Neural progenitor cell (in vitro differentiated cells): ENCODE measurements around the gene FRS3. TPM values are rescaled to one million over a fixed set of nuclear protein-coding genes. Genes with fewer than 3 reads are reported as not detected.

Experiments
- DNase-seq: peaks from one replicate; pipeline ENCODE4 v3.0.0-alpha.2; 2016; ENCODE audit warnings: low spot score
- H2AFZ ChIP-seq: fragments of 200-600 bp; sonication (generic); replicated peaks from 2 replicates; pipeline ENCODE4 v1.6.1; 2016; ENCODE audit warnings: antibody characterized with exemption
- H3F3A ChIP-seq: fragments of 200-600 bp; sonication (generic); 2 replicates; pipeline ENCODE4 v1.6.1; 2016; ENCODE audit warnings: antibody characterized with exemption, low read depth
- H3K27ac ChIP-seq: fragments of 200-600 bp; sonication (generic); 2 replicates; pipeline ENCODE4 v1.5.1; 2016; ENCODE audit warnings: mild to moderate bottlenecking
- H3K27me3 ChIP-seq: fragments of 200-600 bp; sonication (generic); 2 replicates; pipeline ENCODE4 v1.6.1; 2016; ENCODE audit warnings: mild to moderate bottlenecking, moderate library complexity
- H3K36me3 ChIP-seq: fragments of 200-600 bp; sonication (generic); 2 replicates; pipeline ENCODE4 v1.5.1; 2016
- H3K4me1 ChIP-seq: fragments of 200-600 bp; sonication (generic); 2 replicates; pipeline ENCODE4 v1.6.1; 2016; ENCODE audit warnings: mixed run types
- H3K4me2 ChIP-seq: fragments of 200-600 bp; sonication (generic); 2 replicates; pipeline ENCODE4 v1.6.1; 2016
- H3K4me3 ChIP-seq: fragments of 200-600 bp; sonication (generic); 2 replicates; pipeline ENCODE4 v1.5.1; 2016
- H3K79me2 ChIP-seq: fragments of 200-600 bp; sonication (generic); 2 replicates; pipeline ENCODE4 v1.6.1; 2016; ENCODE audit warnings: low read depth
- H3K9ac ChIP-seq: fragments of 200-600 bp; sonication (generic); 2 replicates; pipeline ENCODE4 v1.6.1; 2016
- H3K9me3 ChIP-seq: fragments of 200-600 bp; sonication (generic); 2 replicates; pipeline ENCODE4 v1.5.1; 2016; ENCODE audit warnings: low read depth
- H4K20me1 ChIP-seq: fragments of 200-600 bp; sonication (generic); 2 replicates; pipeline ENCODE4 v1.6.1; 2016; ENCODE audit warnings: low read depth
- H3K27ac Mint-ChIP-seq: 3 replicates; pipeline ENCODE4 v1.8.0; 2021; ENCODE audit warnings: mixed read lengths
- H3K27me3 Mint-ChIP-seq: 2 replicates; pipeline ENCODE4 v1.8.0; 2022; ENCODE audit warnings: low read depth, mild to moderate bottlenecking, inconsistent platforms, moderate library complexity, mixed read lengths; ENCODE audit not compliant: insufficient read depth
- H3K36me3 Mint-ChIP-seq: 3 replicates; pipeline ENCODE4 v1.8.0; 2021; ENCODE audit warnings: mixed read lengths
- H3K4me1 Mint-ChIP-seq: 3 replicates; pipeline ENCODE4 v1.8.0; 2021; ENCODE audit warnings: mixed read lengths
- H3K4me3 Mint-ChIP-seq: 3 replicates; pipeline ENCODE4 v1.8.0; 2021; ENCODE audit warnings: mild to moderate bottlenecking, moderate library complexity, mixed read lengths
- H3K9me3 Mint-ChIP-seq: 3 replicates; pipeline ENCODE4 v1.8.0; 2020; ENCODE audit warnings: mixed read lengths
- EZH2 ChIP-seq: fragments of 200-600 bp; sonication (generic); IDR thresholded peaks from 2 replicates; pipeline ENCODE4 v1.6.1; 2017; ENCODE audit warnings: antibody characterized with exemption, mild to moderate bottlenecking, moderate library complexity
- EZH2phosphoT487 ChIP-seq: fragments of 200-600 bp; sonication (generic); IDR thresholded peaks from 2 replicates; pipeline ENCODE4 v1.6.1; 2017; ENCODE audit warnings: antibody characterized with exemption
- total RNA-seq: library from RNA; depleted of rRNA; stranded (reverse); fragments of >200 nt; gene quantifications from 2 replicates; pipeline ENCODE4 v1.2.3, GENCODE V29; 2015; ENCODE audit warnings: low replicate concordance
- TF ChIP-seq, protein P1 (sequence below): fragments of 200-600 bp; sonication (generic); IDR thresholded peaks from 2 replicates; pipeline ENCODE4 v1.5.1; 2017; ENCODE audit warnings: antibody characterized with exemption, mild to moderate bottlenecking

FRS3 gene
- total RNA-seq, 1 donor from 2014 or later: 1.9 TPM

DNA sequence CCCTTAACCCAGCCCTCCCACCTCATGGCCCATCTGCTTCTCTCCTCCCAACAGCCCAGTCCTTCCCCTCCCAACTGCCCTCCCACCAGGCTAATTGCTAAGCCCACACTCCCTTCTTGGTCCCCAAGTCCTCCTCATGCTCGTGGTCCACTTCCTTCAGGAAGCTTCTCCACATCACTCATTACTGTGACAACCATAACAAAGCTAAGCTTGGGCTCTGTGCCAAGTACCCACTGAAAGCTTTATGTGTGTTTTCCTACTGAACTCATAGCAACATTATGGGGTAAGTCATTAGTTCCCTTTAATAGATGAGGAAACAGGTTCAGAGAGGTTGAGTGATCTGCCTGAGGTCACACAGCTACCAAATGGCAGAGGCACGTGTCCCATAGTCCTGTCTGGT is 16.2 kb downstream of the FRS3 start:
- no peaks in the 10 kb centered on the region for H4K20me1 ChIP-seq
- TF ChIP-seq EZH2phosphoT487: no peak
- no peak for TF ChIP-seq EZH2
- TF ChIP-seq, protein P1, sequence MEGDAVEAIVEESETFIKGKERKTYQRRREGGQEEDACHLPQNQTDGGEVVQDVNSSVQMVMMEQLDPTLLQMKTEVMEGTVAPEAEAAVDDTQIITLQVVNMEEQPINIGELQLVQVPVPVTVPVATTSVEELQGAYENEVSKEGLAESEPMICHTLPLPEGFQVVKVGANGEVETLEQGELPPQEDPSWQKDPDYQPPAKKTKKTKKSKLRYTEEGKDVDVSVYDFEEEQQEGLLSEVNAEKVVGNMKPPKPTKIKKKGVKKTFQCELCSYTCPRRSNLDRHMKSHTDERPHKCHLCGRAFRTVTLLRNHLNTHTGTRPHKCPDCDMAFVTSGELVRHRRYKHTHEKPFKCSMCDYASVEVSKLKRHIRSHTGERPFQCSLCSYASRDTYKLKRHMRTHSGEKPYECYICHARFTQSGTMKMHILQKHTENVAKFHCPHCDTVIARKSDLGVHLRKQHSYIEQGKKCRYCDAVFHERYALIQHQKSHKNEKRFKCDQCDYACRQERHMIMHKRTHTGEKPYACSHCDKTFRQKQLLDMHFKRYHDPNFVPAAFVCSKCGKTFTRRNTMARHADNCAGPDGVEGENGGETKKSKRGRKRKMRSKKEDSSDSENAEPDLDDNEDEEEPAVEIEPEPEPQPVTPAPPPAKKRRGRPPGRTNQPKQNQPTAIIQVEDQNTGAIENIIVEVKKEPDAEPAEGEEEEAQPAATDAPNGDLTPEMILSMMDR: no peak
- Mint-ChIP-seq H3K27me3 (peaks cover 15% of the 10 kb centered on the region), H3K9me3 (no peaks in the 10 kb centered on the region), H3K27ac (no peak overlapping the region), H3K4me1 (peaks cover 5% of the 10 kb centered on the region), H3K4me3 (no peak overlapping the region), H3K36me3 (no peaks in the 10 kb centered on the region)
- no peaks in the 10 kb centered on the region for H3K9me3 ChIP-seq
- no peak overlapping the region for H2AFZ ChIP-seq
- no peak overlapping the region for H3K4me2 ChIP-seq
- no peaks in the 10 kb centered on the region for H3K36me3 ChIP-seq
- DNase-seq: no peak
- H3K27me3 ChIP-seq: no peaks in the 10 kb centered on the region
- H3K79me2 ChIP-seq: no peaks in the 10 kb centered on the region
- H3K4me3 ChIP-seq: no peak overlapping the region
- no peaks in the 10 kb centered on the region for H3K4me1 ChIP-seq
- no peak overlapping the region for H3K9ac ChIP-seq
- H3K27ac ChIP-seq: no peak overlapping the region
- H3F3A ChIP-seq: no peaks in the 10 kb centered on the region

DNA sequence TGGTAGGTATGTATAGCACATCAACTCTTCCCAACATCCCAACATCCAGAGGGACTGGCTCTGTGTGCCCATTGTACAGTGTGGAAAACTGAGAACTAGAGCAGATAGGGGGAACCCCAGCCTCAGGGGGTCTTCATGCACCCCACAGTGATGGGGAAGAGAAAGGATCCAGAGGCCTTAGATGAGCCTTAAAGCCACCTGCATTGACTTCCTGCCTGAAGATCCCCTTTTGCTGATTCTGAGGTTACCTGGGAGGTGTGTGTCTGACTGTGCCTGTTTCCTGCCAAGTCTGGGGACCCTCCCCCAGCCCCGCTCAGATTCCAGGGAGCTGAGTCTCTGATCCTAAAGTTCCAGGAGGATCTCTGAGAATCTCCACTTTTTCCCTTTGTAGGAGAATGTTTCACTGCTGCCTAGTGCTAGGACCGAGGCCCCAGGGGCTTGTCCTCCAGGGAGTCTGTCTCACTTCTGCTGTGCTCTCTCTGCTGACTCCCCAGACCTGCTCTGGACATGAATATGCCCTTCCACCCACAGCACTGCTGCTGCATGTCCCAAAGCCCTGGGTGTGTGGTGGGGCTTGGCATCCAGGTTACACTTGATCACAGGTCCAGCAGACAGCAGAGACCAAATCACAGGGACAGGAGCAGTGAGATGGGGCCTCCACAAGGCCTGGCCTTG is 19.7 kb downstream of the FRS3 start:
- Histone ChIP-seq H3K79me2 (no peaks in the 10 kb centered on the region), H4K20me1 (no peaks in the 10 kb centered on the region), H3K27ac (no peak overlapping the region), H3K9me3 (no peaks in the 10 kb centered on the region), H3F3A (no peaks in the 10 kb centered on the region), H3K4me2 (no peak overlapping the region), H2AFZ (no peak overlapping the region), H3K36me3 (no peaks in the 10 kb centered on the region), H3K4me3 (no peak overlapping the region), H3K27me3 (no peaks in the 10 kb centered on the region), H3K9ac (no peak overlapping the region), H3K4me1 (no peaks in the 10 kb centered on the region)
- Mint-ChIP-seq H3K4me3 (peak overlapping the region; percentile 30), H3K27me3 (peaks cover 14% of the 10 kb centered on the region), H3K27ac (no peak overlapping the region), H3K4me1 (no peaks in the 10 kb centered on the region), H3K36me3 (no peaks in the 10 kb centered on the region), H3K9me3 (no peaks in the 10 kb centered on the region)
- TF ChIP-seq, protein P1: no peak
- TF ChIP-seq EZH2phosphoT487 (no peak), EZH2 (no peak)
- DNase-seq: no peak

DNA sequence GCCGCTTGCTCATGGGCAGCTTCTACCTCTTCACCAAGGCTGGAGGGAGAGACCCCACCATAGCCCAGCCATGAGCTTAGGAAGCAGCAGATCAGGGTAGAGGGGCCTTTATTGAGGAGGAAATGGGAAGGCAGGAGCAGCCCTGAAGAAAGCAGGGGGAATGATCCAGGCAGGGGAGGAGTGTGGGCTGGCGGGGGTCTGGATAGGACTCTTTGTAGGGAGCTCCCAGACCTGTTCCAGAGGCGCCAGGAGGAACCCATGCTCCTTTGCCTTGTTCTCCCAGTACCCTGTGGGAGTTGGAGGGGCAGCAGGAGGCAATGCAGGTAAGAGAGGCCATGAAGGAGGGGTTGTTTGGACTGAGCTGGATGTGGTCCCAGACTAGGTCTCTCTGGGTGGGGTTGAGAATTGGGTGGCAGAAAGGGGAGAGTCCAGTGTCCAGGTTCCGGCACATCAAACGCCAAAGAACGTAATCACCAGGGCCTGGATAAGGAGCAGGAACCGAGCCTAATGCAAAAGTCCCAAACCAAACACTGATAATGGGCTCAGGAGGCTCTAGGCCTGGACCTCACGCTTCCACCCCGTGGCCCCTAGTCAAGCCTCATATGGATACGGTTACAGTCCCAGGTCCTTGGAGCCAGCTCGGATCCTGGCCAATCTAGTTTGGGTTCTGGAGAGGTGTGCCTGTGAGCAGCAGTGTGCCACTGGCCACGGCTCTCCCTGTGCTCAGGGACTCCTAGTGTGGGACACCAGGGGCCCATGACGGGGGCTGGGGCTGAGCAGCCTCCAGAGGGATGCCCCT is 20.4 kb downstream of the FRS3 start:
- Histone ChIP-seq H2AFZ (no peak overlapping the region), H3K79me2 (no peaks in the 10 kb centered on the region), H3K9ac (no peak overlapping the region), H3K4me2 (no peak overlapping the region), H3F3A (no peaks in the 10 kb centered on the region), H3K4me1 (no peaks in the 10 kb centered on the region), H3K27me3 (no peaks in the 10 kb centered on the region), H3K9me3 (no peaks in the 10 kb centered on the region), H4K20me1 (no peaks in the 10 kb centered on the region), H3K4me3 (no peak overlapping the region), H3K27ac (no peak overlapping the region), H3K36me3 (no peaks in the 10 kb centered on the region)
- no peak overlapping the region for H3K4me3 Mint-ChIP-seq
- H3K36me3 Mint-ChIP-seq: no peaks in the 10 kb centered on the region
- no peaks in the 10 kb centered on the region for H3K9me3 Mint-ChIP-seq
- no peak for DNase-seq
- TF ChIP-seq EZH2phosphoT487 (no peak), EZH2 (no peak)
- TF ChIP-seq, protein P1: no peak
- no peaks in the 10 kb centered on the region for H3K4me1 Mint-ChIP-seq
- peak overlapping the region; percentile 29 for H3K27ac Mint-ChIP-seq
- H3K27me3 Mint-ChIP-seq: peaks cover 12% of the 10 kb centered on the region
